Measurements from ENCODE around the gene PARP15.

GRCh38 chr3:122606330-122606729, 28.9 kb downstream of the PARP15 start:
- TF ChIP-seq CTCF (IDR thresholded peaks at IDR 0.05), result no peak
- TF ChIP-seq POLR2A (IDR thresholded peaks at IDR 0.05), result no peak
